Brain microvascular endothelial cell (primary cell): ENCODE results near the gene RNF151.

Experiments
- DNase-seq: peaks from one replicate; pipeline ENCODE4 v3.0.0-alpha.2; 2020
- H3K27ac ChIP-seq: fragments of 250-450 bp; sonication (Bioruptor Pico); 2 replicates; pipeline ENCODE4 v1.5.1; 2020; ENCODE audit warnings: mild to moderate bottlenecking, moderate library complexity
- H3K27me3 ChIP-seq: fragments of 250-450 bp; sonication (Bioruptor Pico); replicated peaks from 2 replicates; pipeline ENCODE4 v1.5.1; 2020; ENCODE audit warnings: mild to moderate bottlenecking
- H3K36me3 ChIP-seq: fragments of 250-450 bp; sonication (Bioruptor Pico); replicated peaks from 2 replicates; pipeline ENCODE4 v1.5.1; 2020; ENCODE audit warnings: mild to moderate bottlenecking
- H3K4me3 ChIP-seq: 2 replicates; pipeline ENCODE4 v1.5.1; 2011; ENCODE audit warnings: low read depth, mild to moderate bottlenecking, control low read depth, low read length, moderate library complexity
- in situ Hi-C: cut with HindIII; loops from 2 replicates; pipeline ENCODE4 v1.10.0; 2017; ENCODE audit warnings: low sequenced_read_pairs, low pct_ligation_motif_present
- TF ChIP-seq, protein P1 (sequence below): IDR thresholded peaks from 2 replicates; pipeline ENCODE4 v1.5.1; 2011; ENCODE audit warnings: low read depth, mild to moderate bottlenecking, moderate library complexity, low read length, control low read depth, inconsistent platforms; ENCODE audit errors: missing control alignments

RNF151 gene

DNA sequence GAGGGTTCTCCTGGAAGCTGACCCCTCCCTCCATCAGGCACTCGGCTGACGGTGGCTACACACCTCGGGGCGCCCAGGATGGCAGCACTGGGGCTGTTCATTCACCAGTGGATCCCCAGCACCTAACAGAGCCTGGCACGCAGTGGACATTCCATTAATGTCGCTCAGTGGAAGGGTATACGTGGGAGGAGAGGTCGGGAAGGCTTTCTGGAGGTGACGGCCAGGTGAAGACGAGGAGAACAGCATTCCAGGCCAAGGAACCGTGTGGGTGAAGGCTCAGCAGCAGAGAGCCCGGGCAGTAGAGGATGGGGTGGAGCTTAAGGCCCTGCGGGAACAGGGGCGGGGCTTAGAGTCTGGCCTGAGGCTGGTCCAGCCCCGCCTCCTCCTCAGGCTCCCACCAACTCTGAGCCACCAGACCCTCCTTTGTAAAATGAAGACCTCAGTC, 45.9 kb upstream of the RNF151 start:
- Histone ChIP-seq H3K27ac (no peak overlapping the region), H3K4me3 (no peak overlapping the region), H3K27me3 (peaks cover 62% of the 10 kb centered on the region), H3K36me3 (no peaks in the 10 kb centered on the region)
- DNase-seq = no peak
- TF ChIP-seq, protein P1, sequence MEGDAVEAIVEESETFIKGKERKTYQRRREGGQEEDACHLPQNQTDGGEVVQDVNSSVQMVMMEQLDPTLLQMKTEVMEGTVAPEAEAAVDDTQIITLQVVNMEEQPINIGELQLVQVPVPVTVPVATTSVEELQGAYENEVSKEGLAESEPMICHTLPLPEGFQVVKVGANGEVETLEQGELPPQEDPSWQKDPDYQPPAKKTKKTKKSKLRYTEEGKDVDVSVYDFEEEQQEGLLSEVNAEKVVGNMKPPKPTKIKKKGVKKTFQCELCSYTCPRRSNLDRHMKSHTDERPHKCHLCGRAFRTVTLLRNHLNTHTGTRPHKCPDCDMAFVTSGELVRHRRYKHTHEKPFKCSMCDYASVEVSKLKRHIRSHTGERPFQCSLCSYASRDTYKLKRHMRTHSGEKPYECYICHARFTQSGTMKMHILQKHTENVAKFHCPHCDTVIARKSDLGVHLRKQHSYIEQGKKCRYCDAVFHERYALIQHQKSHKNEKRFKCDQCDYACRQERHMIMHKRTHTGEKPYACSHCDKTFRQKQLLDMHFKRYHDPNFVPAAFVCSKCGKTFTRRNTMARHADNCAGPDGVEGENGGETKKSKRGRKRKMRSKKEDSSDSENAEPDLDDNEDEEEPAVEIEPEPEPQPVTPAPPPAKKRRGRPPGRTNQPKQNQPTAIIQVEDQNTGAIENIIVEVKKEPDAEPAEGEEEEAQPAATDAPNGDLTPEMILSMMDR = no peak
- in situ Hi-C loops = no loop called here

DNA sequence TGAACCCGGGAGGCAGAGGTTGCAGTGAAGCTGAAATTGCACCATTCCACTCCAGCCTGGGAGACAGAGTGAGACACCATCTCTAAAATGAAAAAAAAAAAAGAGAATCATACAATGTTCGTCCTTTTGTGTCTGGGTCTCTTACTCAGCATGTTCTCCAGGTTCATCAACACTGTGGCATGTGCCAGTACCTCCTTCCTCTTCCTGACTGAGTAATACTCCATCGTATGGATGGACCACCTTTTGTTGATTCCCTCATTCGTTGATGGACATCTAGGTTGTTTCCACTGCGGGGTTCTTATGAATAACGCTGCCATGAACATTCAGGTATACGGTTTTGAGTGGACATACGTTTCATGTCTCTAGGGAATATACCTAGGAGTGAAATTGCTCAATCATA, 44.3 kb upstream of the RNF151 start:
- DNase-seq = no peak
- Histone ChIP-seq H3K27me3 (peaks cover 49% of the 10 kb centered on the region), H3K36me3 (no peaks in the 10 kb centered on the region), H3K27ac (no peak overlapping the region), H3K4me3 (no peak overlapping the region)
- in situ Hi-C loops = no loop called here
- TF ChIP-seq, protein P1 = no peak

DNA sequence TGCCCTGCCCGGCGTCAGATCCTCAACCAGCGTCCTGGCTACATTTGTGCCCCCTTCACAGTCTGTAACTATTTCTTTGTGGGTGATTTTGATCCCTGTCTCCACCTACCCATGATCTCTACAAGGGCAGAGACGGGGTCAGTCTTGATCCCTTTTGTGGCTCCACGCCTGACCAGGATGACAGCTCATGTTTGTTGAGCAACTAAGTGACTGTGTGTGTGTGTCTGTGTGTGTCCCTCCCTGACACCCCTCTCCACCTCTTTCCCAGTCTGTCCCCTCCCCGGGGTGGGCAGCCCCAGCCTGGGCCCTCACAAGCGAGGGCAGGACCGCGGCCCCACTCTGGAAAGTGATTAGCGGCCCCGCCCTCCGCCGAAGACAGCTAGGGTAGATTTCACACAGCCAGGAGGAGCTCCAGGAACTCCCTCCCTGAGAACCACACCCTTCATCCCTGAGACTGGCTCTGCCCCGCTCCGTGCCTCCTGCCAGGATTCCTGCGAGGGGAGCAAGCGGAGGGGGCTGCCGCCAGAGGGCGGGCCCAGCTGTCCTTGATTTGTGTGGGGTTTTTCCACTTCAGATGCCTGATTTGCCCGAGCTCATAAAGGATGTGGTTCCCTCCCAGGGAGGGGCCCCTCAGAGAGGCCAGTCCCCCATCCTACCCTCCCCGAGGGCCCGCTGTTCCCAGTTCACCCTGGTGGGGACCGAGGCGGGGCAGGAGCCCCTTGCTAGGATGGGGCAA, 43.2 kb upstream of the RNF151 start:
- Histone ChIP-seq H3K36me3 (no peaks in the 10 kb centered on the region), H3K4me3 (no peak overlapping the region), H3K27ac (no peak overlapping the region), H3K27me3 (peaks cover 43% of the 10 kb centered on the region)
- no peak for DNase-seq
- TF ChIP-seq, protein P1 = peak; percentile 49
- in situ Hi-C loops = no loop called here

DNA sequence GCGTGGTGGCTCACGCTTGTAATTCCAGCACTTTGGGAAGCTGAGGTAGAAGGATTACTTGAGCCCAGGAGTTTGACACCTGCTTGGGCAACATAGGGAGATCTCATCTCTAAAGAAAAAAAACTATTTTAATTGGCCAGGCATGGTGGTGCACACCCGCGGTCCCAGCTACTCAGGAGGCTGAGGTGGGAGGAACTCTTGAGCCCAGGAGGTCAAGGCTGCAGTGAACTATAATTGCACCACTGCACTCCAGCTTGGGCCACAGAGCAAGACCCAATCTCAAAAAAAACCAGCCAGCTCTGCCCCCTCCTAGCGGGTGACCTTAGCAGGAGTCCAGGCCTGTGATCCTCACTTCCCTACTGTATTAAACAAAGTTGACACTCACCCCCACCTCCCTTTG, 42.6 kb upstream of the RNF151 start:
- in situ Hi-C loops = no loop called here
- H3K27ac ChIP-seq = no peak overlapping the region
- peaks cover 36% of the 10 kb centered on the region for H3K27me3 ChIP-seq
- H3K4me3 ChIP-seq = no peak overlapping the region
- TF ChIP-seq, protein P1 = no peak
- DNase-seq = no peak
- no peaks in the 10 kb centered on the region for H3K36me3 ChIP-seq

DNA sequence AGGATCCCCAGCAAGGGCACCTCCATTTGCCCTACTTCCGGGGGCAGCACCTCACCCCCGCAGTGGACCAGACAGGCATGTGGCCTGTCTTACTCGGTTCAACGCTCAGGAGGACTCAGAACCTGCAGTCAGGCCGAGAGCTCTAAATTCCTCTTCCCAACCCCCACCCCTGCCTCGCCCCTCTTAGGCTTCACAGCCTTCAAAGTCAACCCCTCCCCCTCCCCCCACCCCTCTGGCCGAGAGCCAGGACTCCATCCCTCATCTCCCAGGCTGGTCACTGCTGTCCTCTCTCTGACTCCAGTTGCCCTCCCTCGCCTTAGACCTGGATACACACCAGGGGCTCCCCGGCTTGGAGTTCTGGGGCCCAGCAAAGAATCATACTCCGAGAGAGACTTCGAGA, 40.4 kb upstream of the RNF151 start:
- no peaks in the 10 kb centered on the region for H3K36me3 ChIP-seq
- in situ Hi-C loops = no loop called here
- no peak for DNase-seq

More for the DNA sequence above, 40.4 kb upstream of the RNF151 start:
- H3K4me3 ChIP-seq = no peak overlapping the region
- H3K27me3 ChIP-seq = peaks cover 20% of the 10 kb centered on the region
- TF ChIP-seq, protein P1 = no peak
- H3K27ac ChIP-seq = no peak overlapping the region
